ENCODE measurements around the gene POLR3K.

Gene POLR3K

DNA sequence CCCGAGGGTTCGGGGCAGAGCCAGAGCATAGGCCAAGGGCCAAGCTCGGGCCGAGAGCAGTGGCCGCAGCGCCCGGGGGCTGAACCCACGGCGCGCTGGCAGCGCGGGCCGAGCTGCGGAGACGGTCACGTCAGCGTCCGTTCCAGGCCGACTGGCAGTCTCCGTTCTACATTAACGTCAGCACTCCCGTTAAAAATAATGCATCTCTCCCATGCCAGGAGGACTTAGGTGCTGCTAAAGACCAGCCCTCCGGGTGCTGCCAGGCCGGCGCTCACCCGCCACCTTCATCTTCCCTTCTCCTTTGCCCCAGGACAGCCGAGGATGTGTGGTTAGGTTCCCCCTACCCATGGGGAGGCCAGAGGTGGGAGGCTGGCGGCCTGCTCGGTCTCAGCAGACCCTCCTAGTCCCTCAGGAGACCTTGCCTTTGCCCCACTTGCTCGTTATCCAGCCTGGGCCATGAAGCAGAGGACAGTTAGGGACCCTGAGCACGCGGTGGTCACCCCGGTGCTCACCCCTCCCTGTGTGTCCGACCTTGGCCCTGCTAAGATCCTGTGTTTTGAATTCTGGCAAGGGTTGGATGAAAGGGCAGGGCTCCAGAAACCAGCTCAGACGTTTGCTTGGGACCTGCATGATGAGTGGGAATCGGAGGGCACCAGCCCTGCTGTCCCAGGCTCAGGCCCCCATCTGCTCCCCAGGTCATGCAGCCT, 25.2 kb upstream of the POLR3K start:
- DNase-seq (ENCODE audit: low read depth): no peak

DNA sequence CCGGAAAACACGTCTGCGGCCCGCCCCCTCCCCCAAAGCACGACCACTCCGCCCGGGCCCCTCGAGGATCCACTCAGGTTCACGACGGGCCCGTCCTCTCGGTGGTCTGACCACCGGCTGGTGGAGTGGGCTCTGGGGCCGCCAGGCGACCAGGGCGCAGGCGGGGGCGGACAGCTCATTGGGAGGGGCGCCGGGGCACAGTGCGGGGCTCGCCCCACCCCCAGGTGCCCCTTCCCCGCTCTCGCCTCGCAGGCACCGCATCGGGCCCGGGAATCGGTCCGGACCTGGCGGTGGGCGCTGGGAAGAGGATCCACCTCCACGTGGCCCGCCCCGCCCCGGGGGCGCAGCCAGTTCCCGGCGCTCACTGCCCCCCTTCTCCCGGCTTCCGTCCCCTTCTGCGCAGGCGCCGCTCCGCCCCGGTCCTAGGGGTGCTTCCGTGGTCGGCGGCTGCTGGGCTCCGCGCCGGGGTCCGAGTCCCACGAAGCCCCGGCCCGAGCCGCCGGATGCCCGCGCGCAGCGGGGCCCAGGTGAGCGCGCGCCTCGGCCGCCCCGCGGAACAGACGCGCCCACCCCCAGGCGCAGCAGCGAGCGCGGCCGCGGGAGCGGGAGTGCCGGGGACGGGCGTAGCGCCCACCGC, 24.5 kb upstream of the POLR3K start, which contains the start of gene MPG:
Gene MPG (plus strand): TSS at position 419 of the 637 bp plus-strand sequence. CDS start 85 bp downstream, at position 504.
- peak; percentile 59 for DNase-seq (ENCODE audit: low read depth)

DNA sequence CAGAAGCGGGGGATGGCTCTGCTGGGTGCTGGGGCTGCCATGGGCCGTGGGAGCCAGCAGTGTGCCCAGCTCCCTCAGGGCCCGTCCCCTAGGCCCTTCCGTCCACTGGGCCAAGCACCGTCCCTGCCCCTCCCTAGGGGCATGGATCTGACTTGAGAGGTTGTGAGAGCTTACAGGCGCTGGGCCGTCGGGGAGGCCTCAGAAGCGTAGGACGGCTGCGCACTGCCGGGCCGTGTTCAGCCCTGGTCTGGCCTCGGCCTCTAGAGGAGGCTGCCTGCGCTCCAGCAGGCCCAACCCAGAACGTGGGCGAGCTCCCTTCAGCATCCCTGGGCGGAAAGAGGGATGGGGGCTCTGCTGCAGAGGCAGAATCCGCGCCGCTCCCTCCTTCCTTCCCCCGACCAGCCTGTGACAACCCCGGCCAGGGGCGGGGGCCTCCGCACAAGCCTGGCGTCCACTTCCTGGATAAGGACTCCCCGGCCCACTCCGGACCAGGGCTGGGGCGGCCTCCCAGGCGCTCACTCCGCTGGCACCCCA, 23.9 kb upstream of the POLR3K start:
- no peak for DNase-seq (ENCODE audit: low read depth)

DNA sequence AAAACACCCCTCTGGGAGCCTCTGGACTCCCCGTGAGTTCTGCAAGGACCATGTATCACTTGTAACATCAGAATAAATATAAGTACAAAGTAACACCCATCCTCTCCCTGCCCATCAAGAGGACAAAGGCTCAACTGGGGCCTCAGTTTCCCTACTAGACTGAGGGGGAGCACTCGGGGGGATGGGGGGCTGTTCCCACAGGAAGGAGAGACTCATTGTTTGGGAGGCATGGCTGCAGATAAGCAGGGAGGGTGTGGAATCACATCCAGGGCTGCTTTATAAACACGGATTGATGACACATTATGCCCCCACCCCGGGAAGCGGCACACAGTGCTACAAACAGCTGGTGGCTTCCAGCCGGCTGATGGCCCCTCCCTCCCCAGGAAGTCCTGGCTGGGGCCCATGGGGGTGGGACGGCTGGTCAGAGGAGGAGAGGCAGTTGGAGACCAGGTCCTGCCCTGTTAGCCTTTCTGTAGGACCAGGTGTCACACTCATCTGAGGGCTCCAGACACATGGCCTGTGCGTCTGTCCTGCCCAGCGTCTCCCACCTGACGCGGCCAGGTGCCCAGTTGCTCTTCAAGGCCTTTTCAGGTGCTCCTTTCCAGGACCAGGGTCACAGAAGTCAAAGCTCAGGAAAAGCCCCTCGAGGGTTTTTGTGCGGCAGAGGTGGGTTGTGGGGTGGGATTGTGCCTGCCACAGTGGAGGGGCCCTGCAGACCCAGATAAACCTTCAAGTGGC, 23.3 kb upstream of the POLR3K start:
- no peak for DNase-seq (ENCODE audit: low read depth)

DNA sequence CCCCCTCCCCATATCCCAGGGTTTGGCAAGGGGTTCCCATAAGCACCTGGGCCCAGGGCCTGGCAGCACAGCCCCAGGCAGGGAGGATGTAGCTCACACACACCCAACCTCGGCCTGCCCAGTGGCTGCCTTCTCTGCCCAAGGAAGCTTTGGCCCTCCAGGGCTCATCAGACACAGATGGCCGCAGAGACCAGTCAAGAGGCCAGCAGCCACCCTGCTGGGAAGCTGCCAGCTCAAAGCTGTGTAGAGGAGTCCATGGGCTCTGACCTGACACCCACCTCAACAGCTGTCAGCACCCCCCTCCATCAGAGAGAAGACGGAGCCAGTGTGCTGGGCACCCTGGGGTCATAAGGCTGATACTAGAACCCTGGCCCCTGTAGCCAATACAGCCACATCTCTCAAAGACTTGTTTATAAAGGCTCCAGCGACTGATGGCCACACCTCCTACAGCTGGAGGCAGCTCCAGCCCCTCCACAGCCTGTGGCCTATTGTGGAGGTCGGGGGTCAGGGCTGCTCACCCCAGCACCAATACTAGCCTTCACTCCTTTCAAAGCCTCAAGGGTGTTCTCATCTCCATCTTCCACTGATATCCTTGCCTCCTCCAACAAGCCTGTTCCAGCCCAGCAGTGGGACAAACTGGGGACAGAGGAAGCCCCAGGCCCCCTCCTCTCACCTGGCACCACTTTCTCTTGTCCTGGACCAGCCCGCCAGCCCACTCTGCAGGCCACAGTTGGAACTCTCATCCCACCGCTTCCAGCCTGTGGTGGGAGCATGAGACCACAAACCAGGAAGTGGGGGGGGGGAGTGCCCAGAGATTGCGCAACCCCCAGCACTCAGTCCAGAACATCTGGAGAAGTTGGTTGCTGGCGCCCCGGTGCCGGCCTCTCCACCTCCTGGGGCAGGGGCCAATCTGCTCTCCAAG, 22.4 kb upstream of the POLR3K start:
- no peak for DNase-seq (ENCODE audit: low read depth)

DNA sequence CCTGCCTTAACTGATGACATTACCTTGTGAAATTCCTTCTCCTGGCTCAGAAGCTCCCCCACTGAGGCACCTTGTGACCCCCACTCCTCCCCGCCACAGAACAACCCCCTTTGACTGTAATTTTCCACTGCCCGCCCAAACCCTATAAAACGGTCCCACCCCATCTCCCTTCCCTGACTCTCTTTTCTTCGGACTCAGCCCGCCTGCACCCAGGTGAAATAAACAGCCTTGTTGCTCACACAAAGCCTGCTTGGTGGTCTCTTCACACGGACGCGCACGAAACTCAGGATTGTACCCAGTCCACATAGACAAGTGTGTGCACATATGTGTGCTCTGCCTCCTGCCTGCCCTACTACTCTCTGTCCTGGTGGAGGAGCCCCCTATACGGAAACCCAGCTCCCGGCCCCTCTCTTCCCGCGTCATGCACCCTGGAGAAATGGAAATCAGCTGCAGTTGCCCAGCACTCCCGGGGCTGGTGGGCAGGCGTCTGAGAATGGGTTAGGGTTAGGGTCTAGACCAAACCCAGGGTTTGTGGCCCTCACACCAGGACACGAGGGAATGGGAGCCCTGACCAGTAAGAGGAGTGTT, 21.4 kb upstream of the POLR3K start:
- no peak for DNase-seq (ENCODE audit: low read depth)

DNA sequence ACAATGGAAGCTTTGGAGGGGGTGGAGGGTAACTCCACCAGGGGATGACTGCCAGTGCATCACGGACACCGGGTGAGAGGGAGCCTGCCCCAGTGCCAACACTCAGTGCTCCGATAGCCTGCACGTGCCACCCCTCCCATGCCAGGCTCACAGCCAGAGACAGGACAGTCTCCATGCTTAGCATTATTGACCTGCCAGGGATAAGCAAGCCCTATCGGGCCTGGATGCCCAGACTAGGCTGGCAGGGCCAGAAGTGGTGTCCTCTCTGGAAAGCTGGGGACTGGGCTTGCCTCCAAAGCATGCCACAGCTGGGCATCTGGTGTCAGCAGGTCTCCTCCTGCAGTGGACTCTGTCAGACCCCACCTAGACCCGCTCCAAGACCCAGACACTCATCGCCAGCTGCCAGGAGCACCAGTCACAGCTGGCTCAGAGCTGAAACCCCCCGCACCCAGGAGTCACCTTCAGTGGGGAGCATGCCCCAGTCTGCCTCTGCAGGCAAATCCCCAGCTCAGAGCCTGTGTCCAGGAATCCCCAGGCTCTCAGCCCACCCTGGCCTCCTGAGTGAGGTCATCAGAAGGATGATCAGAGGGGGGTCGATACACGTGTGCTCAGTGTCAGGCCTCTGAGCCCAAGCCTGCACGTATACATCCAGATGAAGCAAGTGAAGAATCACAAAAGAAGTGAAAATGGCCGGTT, 20.8 kb upstream of the POLR3K start:
- DNase-seq (ENCODE audit: low read depth): no peak

DNA sequence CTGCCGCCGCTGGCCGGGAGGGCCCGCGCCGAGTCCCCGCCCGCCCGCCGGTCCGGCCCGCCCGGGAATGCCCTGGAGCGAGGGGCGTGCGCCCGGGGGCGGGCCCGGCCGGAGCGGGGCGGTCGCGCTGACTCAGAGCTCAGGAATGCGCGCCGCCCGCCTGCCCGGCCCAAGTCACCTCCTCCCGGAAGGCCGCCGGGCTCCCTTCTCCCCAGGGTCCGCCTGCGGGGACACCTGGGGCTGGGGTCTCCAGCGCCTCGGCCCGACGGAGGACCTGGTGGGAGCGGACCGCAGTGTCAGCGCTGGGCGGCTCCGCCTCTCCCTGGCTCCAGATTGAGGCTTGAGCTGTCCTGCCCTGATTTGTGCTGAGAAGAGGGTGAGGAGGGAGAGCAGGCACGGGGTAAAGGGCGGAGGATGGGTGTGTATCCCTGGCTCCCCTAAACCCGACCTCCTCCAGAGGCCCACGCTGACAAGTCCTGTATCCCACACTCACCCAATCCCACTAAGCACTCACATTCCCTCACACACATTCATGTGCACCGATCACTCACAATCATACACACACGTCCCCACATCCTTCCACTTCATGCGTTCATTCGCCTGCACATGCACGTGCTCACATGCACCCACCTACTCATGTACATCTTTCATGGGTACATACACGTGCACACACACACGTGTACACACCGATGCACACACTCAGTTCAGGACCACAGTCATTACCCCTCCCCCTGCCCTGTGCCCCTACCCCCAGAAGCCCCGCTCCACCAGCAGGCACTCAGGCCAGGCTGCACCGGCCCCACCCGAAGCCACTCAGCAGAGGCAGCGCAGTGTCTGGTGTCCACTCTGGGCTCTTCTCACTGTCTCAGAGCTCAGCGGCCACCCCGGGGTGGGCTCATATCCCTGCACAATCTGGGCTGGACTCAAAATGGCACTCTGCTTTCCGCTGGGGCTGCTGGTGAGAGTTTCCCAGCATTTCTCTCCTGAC, 19.4 kb upstream of the POLR3K start, which contains the start of gene RHBDF1:
Gene RHBDF1 (minus strand): TSS at position 71 of the 988 bp plus-strand sequence. CDS start 7,616 bp downstream, outside the sequence.
- no peak for DNase-seq (ENCODE audit: low read depth)

DNA sequence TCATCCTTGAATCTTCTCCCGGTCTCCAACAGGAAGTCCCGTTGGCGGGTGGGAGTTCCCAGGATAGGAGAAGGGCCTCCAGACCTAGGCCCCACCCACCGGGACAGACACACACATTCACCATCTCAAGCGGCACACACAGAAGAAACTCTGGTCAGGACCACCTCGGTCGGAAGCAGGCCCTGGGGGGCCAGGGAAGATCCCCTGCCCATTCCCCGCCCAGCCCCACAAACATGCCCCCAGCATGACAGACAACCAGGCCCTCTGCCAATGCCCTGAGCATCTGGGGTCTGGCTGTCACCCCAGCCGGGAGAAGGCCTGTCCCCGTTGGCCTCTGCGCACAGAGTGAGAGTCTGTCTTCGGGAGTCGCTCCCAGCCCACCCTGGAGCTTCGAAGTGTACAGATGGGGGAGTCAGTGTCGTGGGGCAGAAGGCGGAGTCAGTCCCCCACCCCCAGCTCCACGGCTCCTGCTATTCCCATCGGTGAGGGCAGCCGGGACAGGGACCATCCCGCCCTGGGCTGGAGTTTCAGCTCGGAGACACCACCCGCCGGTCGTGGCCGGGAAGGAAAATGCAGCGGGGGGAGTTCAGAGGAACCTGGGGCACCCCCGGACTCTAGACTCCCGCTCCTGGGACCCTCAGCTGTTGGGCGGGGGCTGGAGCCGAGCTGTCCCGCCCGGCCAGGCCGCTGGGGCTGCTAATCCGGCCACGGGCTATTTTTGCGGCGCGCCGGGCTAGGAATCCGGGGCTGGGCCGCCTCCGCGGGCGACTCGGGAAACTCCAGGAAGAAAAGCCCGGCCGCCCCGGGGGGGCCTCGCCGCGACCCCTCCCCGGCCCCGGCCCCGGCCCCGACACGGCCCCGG, 18.4 kb upstream of the POLR3K start:
- no peak for DNase-seq (ENCODE audit: low read depth)

DNA sequence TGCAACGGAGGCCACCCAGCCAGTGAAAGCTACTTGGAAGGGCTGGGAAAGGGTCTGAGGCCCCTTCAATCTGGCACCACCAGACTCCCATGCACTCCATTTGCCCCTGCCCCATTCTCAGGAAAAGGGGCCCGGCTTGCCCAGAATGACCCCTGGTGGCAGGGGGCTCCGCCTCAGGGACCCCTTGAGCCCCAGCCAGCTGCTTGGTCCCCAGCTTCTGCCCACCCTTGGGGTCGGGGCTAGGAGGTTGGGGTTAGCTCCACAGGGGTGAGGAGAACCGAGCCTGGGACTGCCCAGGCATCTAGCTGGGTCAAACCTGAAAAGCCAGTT, 17.8 kb upstream of the POLR3K start:
- DNase-seq (ENCODE audit: low read depth): no peak

DNA sequence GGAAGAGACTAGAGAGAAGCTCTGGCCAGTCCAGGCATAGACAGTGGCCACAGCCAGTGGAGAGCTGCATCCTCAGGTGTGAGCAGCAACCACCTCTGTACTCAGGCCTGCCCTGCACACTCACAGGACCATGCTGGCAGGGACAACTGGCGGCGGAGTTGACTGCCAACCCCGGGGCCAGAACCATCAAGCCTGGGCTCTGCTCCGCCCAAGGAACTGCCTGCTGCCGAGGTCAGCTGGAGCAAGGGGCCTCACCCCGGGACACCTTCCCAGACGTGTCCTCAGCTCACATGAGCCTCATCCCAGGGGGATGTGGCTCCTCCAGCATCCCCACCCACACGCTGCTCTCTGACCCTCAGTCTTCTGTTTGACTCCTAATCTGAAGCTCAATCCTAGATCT, 15.8 kb upstream of the POLR3K start:
- no peak for DNase-seq (ENCODE audit: low read depth)

DNA sequence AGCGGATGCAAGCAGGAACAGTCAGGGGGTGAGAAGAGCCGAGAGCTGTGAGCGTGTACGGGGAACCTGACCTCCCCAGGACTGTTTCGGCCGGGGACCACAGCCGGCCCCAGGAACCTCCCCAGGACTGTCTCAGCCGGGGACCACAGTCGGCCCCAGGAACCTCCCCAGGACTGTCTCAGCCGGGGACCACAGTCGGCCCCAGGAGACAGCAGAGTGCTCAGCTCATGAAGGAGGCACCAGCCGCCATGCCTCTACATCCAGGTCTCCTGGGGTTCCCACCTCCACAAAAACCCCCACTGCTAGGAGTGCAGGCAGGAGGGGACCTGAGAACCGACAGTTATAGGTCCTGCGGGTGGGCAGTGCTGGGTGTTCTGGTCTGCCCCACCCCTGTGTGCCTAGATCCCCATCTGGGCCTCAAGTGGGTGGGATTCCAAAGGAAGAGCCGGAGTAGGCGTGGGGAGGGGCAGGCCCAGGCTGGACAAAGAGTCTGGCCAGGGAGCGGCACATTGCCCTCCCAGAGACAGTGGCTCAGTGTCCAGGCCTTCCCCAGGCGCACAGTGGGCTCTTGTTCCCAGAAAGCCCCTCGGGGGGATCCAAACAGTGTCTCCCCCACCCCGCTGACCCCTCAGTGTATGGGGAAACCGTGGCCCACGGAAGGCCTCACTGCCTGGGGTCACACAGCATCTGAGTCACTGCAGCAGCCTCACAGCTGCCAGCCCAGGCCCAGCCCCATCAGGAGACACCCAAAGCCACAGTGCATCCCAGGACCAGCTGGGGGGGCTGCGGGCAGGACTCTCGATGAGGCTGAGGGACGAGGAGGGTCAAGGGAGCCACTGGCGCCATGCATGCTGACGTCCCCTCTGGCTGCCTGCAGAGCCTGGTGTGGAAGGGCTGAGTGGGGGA, 14.7 kb upstream of the POLR3K start:
- DNase-seq (ENCODE audit: low read depth): no peak

DNA sequence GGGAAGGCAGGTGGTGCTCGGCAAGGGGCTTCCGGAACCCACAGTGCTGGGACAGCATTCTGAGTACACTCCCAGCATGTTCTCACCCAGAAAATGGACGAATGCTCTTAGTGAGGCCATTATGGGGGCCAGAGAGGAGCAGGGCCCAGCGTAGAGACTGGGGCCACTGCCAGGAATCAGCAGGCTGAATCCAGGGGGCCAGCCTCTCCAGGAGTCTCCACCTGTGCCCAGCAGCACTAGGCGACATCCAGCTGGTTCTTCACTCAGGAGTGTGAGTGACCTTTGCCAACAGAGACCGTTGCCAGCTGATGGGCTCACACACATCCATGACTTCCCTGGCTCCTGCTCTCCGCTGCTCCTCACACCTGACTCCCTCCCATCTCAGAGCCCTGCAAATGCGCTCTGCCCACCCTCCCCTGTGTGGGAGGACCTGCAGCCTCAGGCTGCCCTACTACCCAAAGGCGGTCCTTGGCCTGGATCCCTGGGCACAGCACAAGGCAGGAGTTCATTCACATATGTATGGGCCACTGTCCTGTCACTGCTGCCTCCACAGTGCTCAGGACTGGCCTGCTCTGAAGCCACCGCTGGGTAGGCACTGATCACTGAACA, 13.9 kb upstream of the POLR3K start:
- DNase-seq (ENCODE audit: low read depth): no peak

DNA sequence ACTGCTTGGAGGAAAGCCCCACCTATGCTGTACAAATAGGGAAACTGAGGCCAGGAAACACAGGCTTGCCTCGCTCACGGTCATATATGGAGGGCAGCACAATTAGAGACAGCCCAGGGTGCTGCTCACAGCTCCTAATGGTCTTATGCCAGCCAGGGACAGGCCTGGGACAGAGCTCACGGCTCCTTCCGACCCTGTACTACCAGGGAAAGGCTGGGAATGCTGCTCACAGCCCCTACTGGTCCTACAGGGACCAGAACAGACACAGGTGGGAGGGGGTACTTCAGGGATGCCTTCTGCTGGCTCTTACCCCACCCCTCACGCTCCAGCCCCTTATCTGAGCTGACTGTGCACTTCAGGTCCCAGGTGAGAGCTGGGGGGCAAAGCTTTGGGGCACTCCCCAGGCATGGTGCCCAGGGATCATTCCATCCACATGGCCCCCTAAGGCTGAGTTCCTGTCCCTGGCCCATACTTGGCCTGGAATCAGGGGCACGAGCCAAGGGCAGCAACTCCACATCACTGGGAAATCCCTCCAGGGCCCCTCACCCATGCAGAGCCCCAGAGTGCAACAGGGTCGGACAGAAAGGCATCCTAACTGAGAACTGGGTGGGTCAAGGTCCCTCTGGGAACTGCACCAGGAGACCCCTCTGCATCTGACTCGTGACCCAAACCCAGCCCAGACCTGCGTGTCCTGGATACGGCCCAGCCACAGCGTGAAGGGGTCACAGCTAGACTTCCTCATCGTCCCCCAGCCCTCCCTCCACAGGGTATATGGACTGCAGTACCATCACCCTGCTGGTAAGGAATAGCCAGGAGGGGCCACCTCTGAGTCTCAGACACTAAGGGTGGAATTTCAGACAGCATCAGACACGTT, 13.1 kb upstream of the POLR3K start:
- no peak for DNase-seq (ENCODE audit: low read depth)

DNA sequence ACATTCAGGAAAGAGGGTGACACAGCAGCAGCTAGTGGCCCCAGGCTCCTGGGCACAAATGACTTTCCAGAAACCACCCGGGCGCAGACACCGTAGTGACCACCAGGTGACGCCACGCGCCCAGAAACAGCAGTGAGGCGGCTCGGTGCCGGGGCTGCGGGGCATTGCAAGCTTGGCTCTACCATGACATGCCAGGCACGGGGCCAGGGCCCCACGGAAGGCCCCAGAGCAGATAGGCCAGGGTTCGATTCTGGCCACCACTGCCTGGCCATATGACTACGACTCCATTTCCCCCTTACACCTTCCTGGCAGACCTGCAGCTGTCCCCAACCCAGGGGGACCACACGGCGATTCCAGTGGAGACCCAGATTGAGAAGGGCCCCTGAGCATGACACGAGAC, 12.3 kb upstream of the POLR3K start:
- DNase-seq (ENCODE audit: low read depth): peak; percentile 78

DNA sequence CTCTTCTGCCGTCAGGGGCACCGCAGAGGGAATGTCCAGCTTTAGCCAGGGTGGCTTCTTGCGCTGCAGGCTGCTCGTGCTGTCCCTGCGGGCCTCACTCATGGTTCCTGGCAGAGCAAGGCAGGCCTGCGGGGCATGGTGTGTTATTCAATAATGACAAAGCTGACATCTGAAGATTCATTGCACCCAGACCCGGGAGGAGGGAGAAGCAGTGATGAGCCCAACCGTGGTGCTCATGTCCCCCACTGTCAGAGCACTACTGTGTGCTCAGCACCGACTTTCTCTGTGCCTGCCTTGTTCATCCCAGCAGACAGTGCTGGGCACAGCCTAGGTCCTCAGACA, 11.5 kb upstream of the POLR3K start:
- no peak for DNase-seq (ENCODE audit: low read depth)
